WERI-Rb-1 (cell line): ENCODE measurements around the gene HEATR5B.

ENCODE experiments used
- DNase-seq: peaks from one replicate; pipeline ENCODE4 v3.0.0-alpha.2; 2020
- H3K27ac ChIP-seq: fragments of 250-450 bp; sonication (Bioruptor Pico); 2 replicates; pipeline ENCODE4 v1.5.1; 2020; ENCODE audit warnings: mild to moderate bottlenecking, moderate library complexity
- H3K27me3 ChIP-seq: fragments of 250-450 bp; sonication (Bioruptor Pico); 2 replicates; pipeline ENCODE4 v1.5.1; 2021; ENCODE audit warnings: mild to moderate bottlenecking, low read depth, moderate library complexity; ENCODE audit not compliant: insufficient read depth, severe bottlenecking
- H3K36me3 ChIP-seq: fragments of 250-450 bp; sonication (Bioruptor Pico); 2 replicates; pipeline ENCODE4 v1.5.1; 2020; ENCODE audit warnings: mild to moderate bottlenecking, moderate library complexity
- H3K4me3 ChIP-seq: 2 replicates; pipeline ENCODE4 v1.5.1; 2011; ENCODE audit warnings: low read depth, mild to moderate bottlenecking, control low read depth, low read length
- H3K9me3 ChIP-seq: fragments of 250-450 bp; sonication (Bioruptor Pico); 2 replicates; pipeline ENCODE4 v1.5.1; 2021; ENCODE audit warnings: mild to moderate bottlenecking, moderate library complexity; ENCODE audit not compliant: severe bottlenecking
- CTCF ChIP-seq: IDR thresholded peaks from 2 replicates; pipeline ENCODE4 v1.5.1; 2011; ENCODE audit warnings: low read depth, mild to moderate bottlenecking, control low read depth, inconsistent platforms, low read length

Gene HEATR5B

GRCh38 chr2:37100054-37100453 is 15.9 kb upstream of the HEATR5B start:
- peaks cover 25% of the 10 kb centered on the region for H3K36me3 ChIP-seq
- no peaks in the 10 kb centered on the region for H3K27me3 ChIP-seq
- no peak for DNase-seq
- no peak for TF ChIP-seq CTCF
- H3K27ac ChIP-seq = no peak overlapping the region
- no peaks in the 10 kb centered on the region for H3K9me3 ChIP-seq
- no peak overlapping the region for H3K4me3 ChIP-seq

- no peak for TF ChIP-seq CTCF
- Histone ChIP-seq H3K27me3 (no peaks in the 10 kb centered on the region), H3K36me3 (peaks cover 38% of the 10 kb centered on the region), H3K9me3 (no peaks in the 10 kb centered on the region), H3K27ac (no peak overlapping the region), H3K4me3 (no peak overlapping the region)
- no peak for DNase-seq
Measured at GRCh38 chr2:37098416-37099118, 14.4 kb upstream of the HEATR5B start.

- Histone ChIP-seq H3K9me3 (no peaks in the 10 kb centered on the region), H3K4me3 (no peak overlapping the region), H3K36me3 (peaks cover 54% of the 10 kb centered on the region), H3K27ac (no peak overlapping the region), H3K27me3 (no peaks in the 10 kb centered on the region)
- TF ChIP-seq CTCF = no peak
- DNase-seq = no peak
Measured at GRCh38 chr2:37096568-37096967, 12.4 kb upstream of the HEATR5B start.

GRCh38 chr2:37091873-37092272 is 7.7 kb upstream of the HEATR5B start:
- no peak for TF ChIP-seq CTCF
- no peaks in the 10 kb centered on the region for H3K27me3 ChIP-seq
- no peak overlapping the region for H3K27ac ChIP-seq
- no peaks in the 10 kb centered on the region for H3K9me3 ChIP-seq
- no peak overlapping the region for H3K4me3 ChIP-seq
- no peak for DNase-seq
- peaks cover 68% of the 10 kb centered on the region for H3K36me3 ChIP-seq

GRCh38 chr2:37090019-37090477 is 5.9 kb upstream of the HEATR5B start:
- Histone ChIP-seq H3K4me3 (no peak overlapping the region), H3K36me3 (peaks cover 57% of the 10 kb centered on the region), H3K27ac (no peak overlapping the region), H3K9me3 (no peaks in the 10 kb centered on the region), H3K27me3 (no peaks in the 10 kb centered on the region)
- no peak for TF ChIP-seq CTCF
- DNase-seq = no peak

GRCh38 chr2:37085731-37086147 is 1.6 kb upstream of the HEATR5B start:
- Histone ChIP-seq H3K27ac (no peak overlapping the region), H3K4me3 (no peak overlapping the region), H3K27me3 (no peaks in the 10 kb centered on the region), H3K36me3 (peaks cover 34% of the 10 kb centered on the region), H3K9me3 (no peaks in the 10 kb centered on the region)
- TF ChIP-seq CTCF = no peak
- no peak for DNase-seq
